Measurements from ENCODE around the gene ARHGAP4. TPM values are rescaled to one million over a fixed set of nuclear protein-coding genes. Genes with fewer than 3 reads are reported as not detected.
A peak's percentile ranks its signal among the peaks of the same experiment; 100 is the strongest.

ARHGAP4 gene
- total and polyA plus RNA-seq, 10 donors, result 176 to 713 (median 269) TPM

GRCh38 chrX:153939573-153939972, 13.5 kb upstream of the ARHGAP4 start:
- 63 to 85% (median 69%) methylated on average over 6 to 7 of the region's 7 CpGs for WGBS, 5 donors
- intact Hi-C loops (cut with DNase I; ENCODE audit: low total_unique reads), result no loop called here
- peaks cover 0 to 43% (median 0%) of the 10 kb centered on the region in 6 donors for H3K36me3 ChIP-seq
- peaks cover 0 to 56% (median 31%) of the 10 kb centered on the region in 6 donors for H3K4me1 ChIP-seq
- H3K27me3 ChIP-seq (replicated peaks in 1 of 7), result no peaks in the 10 kb centered on the region
- H3K9me3 ChIP-seq, result no peaks in the 10 kb centered on the region
- peak overlapping the region in 1 of 8 donors; percentile 74 for H3K4me3 ChIP-seq
- TF ChIP-seq POLR2AphosphoS5 (IDR thresholded peaks at IDR 0.05) (no peak), CTCF (IDR thresholded peaks at IDR 0.05 in 8 of 11, conservative IDR thresholded peaks at IDR 0.05 in 3 of 11) (no peak), POLR2A (IDR thresholded peaks at IDR 0.05) (no peak)
- no peak for DNase-seq
- H3K27ac ChIP-seq, result peak overlapping the region in 3 of 8 donors; percentile 82 to 89 (median 83)

- Histone ChIP-seq H3K27me3 (replicated peaks in 1 of 7) (peaks cover 0 to 9% (median 0%) of the 10 kb centered on the region in 7 donors), H3K4me3 (no peak overlapping the region), H3K27ac (no peak overlapping the region), H3K4me1 (peaks cover 5 to 56% (median 38%) of the 10 kb centered on the region in 6 donors), H3K36me3 (peaks cover 0 to 42% (median under 1%) of the 10 kb centered on the region in 6 donors), H3K9me3 (no peaks in the 10 kb centered on the region)
- intact Hi-C loops (cut with DNase I; ENCODE audit: low total_unique reads), result no loop called here
- no peak for DNase-seq
- TF ChIP-seq POLR2AphosphoS5 (IDR thresholded peaks at IDR 0.05) (no peak), CTCF (IDR thresholded peaks at IDR 0.05 in 8 of 11, conservative IDR thresholded peaks at IDR 0.05 in 3 of 11) (no peak), POLR2A (IDR thresholded peaks at IDR 0.05) (no peak)
- WGBS, 5 donors, result 72 to 84% (median 75%) methylated on average over 10 of the region's 10 CpGs
These were observed 12.2 kb upstream of the ARHGAP4 start for GRCh38 chrX:153938226-153938786.

- H3K4me3 ChIP-seq, result no peak overlapping the region
- H3K27ac ChIP-seq, result no peak overlapping the region
- no peaks in the 10 kb centered on the region for H3K9me3 ChIP-seq
- peaks cover 0 to 47% (median 6%) of the 10 kb centered on the region in 6 donors for H3K36me3 ChIP-seq
- peaks cover 5 to 52% (median 34%) of the 10 kb centered on the region in 6 donors for H3K4me1 ChIP-seq
- intact Hi-C loops (cut with DNase I; ENCODE audit: low total_unique reads), result no loop called here
- TF ChIP-seq POLR2A (IDR thresholded peaks at IDR 0.05), result no peak
- no peak for TF ChIP-seq POLR2AphosphoS5 (IDR thresholded peaks at IDR 0.05)
- TF ChIP-seq CTCF (IDR thresholded peaks at IDR 0.05 in 8 of 11, conservative IDR thresholded peaks at IDR 0.05 in 3 of 11), result no peak
- DNase-seq, result no peak
- peaks cover 0 to 9% (median 0%) of the 10 kb centered on the region in 7 donors for H3K27me3 ChIP-seq (replicated peaks in 1 of 7)
- WGBS, 5 donors, result 84 to 97% (median 93%) methylated on average over 3 of the region's 3 CpGs
These were observed 11.0 kb upstream of the ARHGAP4 start for GRCh38 chrX:153937056-153937455.

- H3K36me3 ChIP-seq, result peaks cover 0 to 60% (median 9%) of the 10 kb centered on the region in 6 donors
- 17 to 53% (median 32%) methylated on average over 11 to 31 of the region's 32 CpGs for WGBS, 5 donors
- intact Hi-C loops (cut with DNase I; ENCODE audit: low total_unique reads), result no loop called here
- TF ChIP-seq POLR2AphosphoS5 (IDR thresholded peaks at IDR 0.05) (peak; percentile 6 to 47 (median 40)), CTCF (IDR thresholded peaks at IDR 0.05 in 8 of 11, conservative IDR thresholded peaks at IDR 0.05 in 3 of 11) (no peak)
- H3K9me3 ChIP-seq, result no peaks in the 10 kb centered on the region
- DNase-seq, result no peak
- peaks cover 0 to 9% (median 0%) of the 10 kb centered on the region in 7 donors for H3K27me3 ChIP-seq (replicated peaks in 1 of 7)
- H3K27ac ChIP-seq, result peak overlapping the region in 6 of 8 donors; percentile 46 to 89 (median 80)
- peak overlapping the region; percentile 12 to 93 (median 67) for H3K4me3 ChIP-seq
- H3K4me1 ChIP-seq, result peaks cover 5 to 55% (median 31%) of the 10 kb centered on the region in 6 donors
These were observed 9.3 kb upstream of the ARHGAP4 start for GRCh38 chrX:153935326-153935851.
